HG03196 (cell line): ENCODE results near the gene HRH1.
"Not testable (repeated sequence)": the region's sequence is repeated elsewhere in the genome, so short reads cannot be mapped to it uniquely, and the experiment has no call there.

Experiments
- ATAC-seq: cut with Tn5 transposase; IDR thresholded peaks from one replicate; pipeline ENCODE4 v1.9.1; 2021; ENCODE audit not compliant: unreplicated experiment

Gene HRH1

DNA sequence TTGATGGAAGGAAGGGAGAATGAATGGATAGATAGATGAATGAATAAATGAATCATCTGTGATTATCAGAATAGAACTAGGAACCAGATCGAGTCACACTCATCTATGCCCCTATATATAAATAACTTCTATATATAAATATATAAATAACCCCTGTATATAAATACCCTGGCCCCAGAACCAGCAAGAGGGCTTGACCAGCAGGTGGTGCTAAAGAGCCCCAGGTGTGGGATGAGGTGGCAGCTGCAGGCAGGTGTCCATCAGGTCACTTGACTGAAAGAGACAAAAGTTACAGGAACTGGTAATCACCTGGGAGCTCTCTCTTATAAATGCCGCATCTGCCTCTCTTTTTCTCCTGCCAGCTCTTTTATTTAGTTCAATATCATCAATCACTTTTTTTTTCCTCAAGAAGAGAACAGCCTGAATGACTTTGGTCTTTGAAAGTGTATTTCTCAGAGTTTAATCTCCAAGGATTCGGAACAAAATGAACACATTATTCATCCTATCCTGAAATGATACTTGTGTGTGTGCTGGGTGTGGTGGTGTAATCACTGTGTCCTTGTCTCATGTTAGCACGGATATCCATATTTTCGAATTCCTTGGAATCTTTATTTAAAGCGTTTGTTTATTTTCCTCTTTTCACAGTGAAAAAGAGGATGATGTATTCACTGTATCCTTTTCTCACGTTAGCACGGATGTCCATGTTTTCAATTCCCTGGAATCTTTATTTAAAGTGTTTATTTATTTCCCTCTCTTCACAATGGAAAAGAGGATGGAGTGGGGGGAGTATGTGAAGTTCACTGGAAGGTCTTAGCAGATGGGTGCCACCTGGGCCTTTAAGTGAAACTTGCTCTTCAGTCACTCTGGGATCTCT is 82.5 kb downstream of the HRH1 start:
- ATAC-seq, result no peak

DNA sequence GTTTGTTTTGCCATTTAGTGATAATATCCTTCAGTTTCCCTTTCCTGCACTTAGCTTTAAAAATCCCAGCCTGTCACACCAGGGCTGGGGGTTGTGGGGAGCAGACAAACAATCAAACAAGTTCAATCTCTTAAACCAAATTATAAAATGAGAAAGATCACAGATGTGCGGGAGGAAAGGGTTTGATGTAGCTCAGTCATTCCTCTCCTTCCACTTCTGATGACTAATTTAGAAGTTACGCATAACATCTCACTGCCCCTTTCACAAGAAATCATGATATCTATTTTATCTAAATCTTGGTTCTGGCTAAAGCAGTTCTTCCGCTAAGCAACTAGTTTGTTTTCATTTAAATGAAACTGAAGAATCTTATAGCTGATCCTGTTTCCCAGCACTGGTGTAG is 83.8 kb downstream of the HRH1 start:
- no peak for ATAC-seq

DNA sequence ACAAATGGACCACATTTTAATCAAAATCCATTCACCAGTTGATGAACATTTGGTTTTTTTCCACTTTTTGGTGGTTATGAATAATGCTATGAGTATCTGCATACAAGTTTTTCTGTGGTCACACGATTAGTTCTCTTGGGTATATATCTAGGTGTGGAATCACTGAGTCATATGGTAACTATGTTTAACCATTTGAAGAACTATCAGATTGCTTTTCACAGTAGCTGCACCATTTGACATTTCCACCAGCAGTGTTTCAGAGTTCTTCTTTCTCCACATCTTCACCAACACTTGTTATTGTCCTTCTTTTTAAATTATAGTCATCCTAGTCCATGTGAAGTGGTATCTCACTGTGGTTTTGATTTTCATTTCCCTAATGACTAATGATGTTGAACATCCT is 84.6 kb downstream of the HRH1 start:
- ATAC-seq, result no peak

DNA sequence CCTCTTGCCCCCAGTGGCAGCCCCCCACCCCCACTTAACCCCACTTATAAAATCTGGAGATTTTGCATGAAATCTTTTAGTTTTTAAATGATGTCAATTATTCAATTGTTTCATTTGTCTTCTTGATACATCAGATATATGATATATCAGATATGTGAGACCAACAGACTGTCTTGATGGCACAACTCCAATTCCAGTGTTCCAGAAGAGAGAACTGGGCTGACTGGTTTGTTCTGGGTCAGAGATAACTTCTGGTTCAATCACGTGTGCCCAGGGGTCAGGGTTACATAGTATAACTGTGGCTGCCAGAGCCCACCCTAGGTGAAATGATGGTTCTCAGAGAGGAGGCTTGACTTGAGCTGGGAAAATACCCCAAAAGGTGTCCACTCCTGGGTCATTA is 85.5 kb downstream of the HRH1 start:
- ATAC-seq, result no peak

DNA sequence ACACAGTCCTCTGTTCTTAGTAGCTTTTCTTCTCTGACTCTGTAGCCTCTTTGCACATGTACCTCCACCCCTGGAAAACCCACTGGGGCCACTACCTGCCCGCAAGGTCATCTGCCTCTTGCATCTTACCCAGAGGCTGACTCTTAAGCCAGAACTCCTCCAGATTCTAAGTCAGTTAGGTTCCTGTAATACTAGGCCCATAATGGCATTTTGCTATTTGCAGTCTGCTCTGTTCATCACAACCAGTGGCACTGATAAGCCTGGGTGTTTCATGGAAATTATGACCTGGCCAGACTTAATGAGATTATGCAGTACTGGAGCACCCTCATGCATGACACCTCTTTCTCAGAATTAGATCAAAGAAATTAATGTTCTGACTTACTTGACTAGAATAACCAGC is 86.2 kb downstream of the HRH1 start:
- ATAC-seq, result no peak

DNA sequence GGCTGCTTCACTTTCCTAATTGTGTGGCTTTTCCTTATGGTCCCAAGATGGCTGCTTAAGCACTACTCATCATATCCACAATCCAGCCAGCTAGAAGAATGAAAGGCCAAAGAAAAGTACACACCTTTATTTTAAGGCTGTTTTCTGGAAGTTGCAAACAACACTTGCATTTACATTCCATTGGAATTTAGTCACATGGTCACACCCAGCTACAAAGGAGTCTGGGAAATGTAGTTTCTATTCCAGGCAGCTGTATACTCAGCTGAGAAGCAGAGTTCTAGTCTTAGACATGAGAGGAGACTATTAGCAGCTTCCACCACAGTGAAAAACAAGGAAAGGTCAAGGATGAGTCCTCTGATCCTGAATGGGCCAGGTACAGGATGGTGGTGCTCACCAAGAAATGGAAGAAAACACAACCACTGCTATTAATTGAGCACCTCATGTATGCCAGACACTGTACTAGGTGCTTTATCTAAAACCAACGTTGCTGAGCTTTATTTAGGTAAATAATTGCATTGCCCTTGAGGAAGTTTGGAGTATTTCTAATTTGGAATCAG is 89.9 kb downstream of the HRH1 start:
- no peak for ATAC-seq

DNA sequence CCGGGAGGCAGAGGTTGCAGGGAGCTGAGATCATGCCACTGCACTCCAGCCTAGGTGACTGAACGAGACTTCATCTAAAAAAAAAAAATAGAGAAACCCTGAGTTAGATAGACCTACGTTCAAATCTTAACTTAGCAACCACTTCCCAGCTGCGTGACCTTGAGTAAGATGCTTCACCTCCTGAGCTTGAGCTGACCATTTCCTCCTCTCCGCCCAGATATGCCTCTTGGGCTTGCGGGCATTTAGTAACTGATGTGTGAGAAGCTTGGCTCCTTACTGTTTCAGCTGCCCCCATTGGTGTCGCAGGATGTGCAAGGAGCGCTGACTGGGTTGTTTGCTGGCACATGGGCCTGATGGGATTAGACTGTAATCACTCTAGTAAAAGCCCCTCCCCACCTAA is 91.0 kb downstream of the HRH1 start:
- ATAC-seq, result no peak

DNA sequence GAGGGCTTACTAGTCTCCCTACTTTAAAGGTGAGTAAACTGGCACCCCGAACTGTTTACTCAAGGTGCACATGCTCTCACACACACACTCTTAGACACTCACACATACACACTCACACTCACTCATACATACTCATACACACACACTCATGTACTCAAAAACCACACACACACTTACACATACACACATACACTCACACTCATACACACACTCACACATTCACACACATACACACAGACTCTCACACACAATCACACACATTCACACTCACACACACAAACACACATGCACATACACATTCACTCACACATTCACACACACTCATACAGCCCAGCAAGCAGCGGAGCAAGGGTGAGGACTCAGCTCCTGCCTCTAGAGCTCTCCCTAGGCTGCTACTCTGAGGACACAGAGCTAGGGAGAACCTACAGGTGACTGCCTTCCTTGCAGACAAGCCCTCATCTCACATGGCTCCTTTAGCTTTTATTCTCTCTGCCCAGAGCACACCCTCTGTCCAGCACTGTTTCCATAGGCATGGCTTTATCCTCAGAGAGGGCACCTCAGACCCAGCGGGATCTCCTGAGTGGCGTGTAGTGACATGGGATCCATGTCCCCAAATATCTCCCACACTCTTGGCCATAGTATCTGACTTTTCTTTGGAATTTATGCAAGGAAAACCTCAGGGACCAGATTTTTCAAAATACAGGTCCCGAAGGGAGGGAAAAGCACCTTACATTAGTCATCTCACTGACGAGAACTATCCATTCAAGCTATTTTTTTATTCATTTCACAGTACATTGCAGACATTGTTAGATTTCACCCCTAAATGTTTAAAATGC is 91.8 kb downstream of the HRH1 start:
- ATAC-seq, result no peak

DNA sequence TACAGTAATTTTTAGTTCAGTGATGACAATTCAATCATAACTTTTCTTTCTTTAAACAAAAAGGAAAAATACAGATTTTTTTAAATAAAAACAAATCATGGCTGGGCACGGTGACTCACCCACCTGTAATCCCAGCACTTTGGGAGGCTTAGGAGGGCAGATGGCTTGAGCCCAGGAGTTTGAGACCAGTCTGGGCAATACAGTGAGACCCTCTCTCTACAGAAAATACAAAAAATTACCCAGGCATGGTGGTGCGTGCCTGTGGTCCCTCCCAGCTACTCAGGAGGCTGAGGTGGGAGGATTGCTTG is 92.3 kb downstream of the HRH1 start:
- ATAC-seq, result no peak

DNA sequence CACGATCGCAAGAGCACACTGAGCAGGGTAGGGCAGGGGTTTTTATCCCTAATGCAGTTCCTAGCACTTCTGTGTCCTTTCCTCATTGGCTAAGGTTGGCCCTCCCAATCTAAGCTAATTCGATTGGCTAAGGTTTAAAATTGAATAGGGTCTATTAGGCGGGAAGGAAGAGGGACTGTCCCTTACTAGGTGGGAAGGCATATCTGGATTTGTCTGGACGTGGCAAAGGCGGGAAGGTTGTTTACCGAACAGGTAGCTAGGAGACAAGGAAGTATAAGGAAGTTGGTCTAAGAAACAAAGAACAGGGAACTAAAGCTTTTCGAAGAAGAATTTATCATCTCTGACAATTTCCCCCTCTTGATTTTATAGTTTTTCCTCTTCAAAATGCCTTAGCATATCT is 93.1 kb downstream of the HRH1 start:
- ATAC-seq, result no peak

DNA sequence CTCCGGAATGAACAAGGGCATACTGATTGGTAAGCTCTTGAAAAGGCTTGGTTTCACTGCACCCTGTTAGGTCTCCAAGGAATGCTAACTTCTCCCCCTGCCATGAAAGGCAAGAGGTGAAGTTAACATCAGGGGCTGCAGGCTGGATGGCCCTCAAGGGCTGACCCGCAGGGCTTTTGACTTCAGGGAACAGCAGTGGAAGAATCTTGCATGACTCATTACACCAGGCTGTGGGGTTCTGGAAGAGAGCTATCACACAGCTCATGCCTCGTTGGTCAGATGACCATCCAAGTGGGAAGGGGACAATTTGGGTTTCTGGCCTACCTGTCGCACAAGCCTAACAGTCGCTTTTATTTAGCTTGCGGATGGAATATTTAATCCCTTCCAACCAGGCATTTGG is 94.3 kb downstream of the HRH1 start:
- ATAC-seq, result no peak

DNA sequence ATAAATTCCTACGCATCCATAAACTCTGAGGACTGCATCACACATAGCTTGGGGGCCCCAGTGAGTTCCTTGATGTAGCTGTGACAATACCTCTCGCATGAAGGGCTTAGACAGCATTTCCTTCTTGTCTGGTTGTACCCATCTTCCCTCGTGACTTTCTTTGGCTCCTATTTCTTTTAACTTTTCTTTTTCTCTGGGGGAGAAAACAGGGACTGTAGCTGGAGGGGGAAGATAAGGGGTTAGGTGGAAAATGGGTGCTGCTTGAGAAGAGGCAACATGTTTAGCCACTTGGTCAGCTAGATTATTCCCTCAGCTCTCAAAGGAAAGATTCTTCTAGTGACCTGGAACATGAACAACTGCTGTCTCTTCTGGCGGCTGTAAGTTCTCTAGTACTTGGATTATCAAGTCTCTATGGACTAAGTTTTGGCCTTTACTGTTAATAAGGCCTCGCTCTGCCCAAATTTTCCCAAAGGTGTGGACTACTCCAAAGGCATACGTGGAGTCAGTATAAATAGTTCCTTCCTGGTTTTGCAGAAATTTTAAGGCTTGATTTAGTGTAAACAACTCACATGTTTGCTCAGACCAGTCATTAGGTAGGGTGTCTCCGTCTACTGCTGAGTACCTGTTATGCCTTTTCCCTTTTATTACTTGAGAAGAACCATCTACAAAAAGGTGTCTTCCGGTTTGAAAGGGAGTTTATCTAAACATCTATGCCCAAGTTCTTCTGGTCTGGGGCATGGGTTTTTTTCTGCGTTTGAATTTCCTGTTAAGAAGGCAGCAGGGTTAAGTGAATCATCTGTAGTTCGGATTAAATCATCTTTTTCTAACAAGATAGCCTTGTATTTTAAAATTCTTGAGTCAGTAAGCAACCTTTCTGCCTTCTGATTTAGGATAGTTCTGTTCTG is 96.9 kb downstream of the HRH1 start:
- no peak for ATAC-seq

DNA sequence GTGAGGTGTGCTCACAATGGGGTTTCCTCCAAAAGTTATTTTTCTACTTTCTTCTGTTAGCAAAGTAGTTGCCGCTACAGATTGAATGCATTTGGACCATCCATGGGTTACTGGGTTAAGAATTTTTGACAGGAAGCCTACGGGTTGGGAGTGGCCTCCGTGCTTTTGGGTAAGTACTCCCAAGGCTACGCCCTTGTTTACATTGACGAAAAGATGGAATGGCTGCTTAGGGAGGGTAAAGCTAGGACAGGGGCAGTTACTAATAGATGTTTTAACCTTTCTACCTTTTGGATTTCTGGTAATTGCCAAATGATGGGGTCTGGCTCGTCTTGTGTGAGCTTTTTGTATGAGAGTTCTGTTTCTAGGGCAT is 97.5 kb downstream of the HRH1 start:
- no peak for ATAC-seq

DNA sequence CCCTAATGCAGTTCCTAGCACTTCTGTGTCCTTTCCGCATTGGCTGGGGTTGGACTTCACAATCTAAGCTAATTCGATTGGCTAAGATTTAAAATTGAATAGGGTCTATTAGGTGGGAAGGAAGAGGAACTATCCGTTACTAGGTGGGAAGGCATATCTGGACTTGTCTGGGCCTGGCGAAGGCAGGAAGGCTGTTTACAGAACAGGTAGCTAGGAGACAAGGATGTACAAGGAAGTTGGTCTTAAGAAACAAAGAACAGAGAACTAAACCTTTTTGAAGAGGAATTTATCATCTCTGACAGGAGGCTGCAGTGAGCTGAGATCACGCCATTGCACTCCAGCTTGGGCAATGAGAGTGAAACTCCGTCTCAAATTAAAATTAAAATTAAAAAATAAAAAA is 100.6 kb downstream of the HRH1 start:
- no peak for ATAC-seq

DNA sequence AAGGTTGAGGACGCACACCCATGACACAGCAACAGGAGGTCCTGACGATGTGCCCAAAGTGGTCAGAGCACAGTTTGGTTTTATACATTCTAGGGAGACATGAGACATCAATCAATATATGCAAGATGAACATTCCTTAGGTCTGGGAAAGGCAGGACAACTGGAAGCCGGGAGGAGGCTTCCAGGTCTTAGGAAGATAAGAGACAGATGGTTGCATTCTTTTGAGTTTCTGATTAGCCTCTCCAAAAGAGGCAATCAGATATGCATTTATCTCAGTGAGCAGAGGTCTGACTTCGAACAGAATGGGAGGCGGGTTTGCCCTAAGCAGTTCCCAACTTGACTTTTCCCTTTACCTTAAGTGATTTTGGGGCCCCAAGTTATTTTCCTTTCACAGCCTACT is 101.2 kb downstream of the HRH1 start:
- ATAC-seq, result not testable (repeated sequence)

DNA sequence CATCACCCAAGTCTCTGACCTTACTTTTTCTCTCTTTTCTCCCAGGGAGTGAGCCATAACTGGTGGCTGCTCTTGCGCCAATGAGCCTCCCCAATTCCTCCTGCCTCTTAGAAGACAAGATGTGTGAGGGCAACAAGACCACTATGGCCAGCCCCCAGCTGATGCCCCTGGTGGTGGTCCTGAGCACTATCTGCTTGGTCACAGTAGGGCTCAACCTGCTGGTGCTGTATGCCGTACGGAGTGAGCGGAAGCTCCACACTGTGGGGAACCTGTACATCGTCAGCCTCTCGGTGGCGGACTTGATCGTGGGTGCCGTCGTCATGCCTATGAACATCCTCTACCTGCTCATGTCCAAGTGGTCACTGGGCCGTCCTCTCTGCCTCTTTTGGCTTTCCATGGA is 104.7 kb downstream of the HRH1 start:
- no peak for ATAC-seq

DNA sequence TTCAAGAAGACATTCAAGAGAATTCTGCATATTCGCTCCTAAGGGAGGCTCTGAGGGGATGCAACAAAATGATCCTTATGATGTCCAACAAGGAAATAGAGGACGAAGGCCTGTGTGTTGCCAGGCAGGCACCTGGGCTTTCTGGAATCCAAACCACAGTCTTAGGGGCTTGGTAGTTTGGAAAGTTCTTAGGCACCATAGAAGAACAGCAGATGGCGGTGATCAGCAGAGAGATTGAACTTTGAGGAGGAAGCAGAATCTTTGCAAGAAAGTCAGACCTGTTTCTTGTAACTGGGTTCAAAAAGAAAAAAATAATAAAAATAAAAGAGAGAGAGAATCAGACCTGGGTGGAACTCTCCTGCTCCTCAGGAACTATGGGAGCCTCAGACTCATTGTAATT is 106.2 kb downstream of the HRH1 start:
- ATAC-seq, result no peak

DNA sequence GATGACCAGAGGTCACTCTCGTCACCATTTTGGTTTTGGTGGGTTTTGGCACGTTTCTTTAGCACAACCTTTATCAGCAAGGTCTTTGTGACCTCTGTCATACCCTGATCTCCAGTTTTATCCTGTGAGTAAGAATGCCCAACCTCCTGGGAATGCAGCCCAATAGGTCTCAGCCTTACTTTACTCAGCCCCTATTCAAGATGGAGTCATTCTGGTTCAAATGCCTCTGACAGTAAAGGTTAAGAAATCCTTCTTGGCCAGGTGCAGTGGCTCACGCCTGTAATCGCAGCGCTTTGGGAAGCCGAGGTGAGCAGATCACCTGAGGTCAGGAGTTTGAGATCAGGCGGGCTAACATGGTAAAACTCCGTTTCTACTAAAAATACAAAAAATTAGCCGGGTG is 114.7 kb downstream of the HRH1 start:
- no peak for ATAC-seq

DNA sequence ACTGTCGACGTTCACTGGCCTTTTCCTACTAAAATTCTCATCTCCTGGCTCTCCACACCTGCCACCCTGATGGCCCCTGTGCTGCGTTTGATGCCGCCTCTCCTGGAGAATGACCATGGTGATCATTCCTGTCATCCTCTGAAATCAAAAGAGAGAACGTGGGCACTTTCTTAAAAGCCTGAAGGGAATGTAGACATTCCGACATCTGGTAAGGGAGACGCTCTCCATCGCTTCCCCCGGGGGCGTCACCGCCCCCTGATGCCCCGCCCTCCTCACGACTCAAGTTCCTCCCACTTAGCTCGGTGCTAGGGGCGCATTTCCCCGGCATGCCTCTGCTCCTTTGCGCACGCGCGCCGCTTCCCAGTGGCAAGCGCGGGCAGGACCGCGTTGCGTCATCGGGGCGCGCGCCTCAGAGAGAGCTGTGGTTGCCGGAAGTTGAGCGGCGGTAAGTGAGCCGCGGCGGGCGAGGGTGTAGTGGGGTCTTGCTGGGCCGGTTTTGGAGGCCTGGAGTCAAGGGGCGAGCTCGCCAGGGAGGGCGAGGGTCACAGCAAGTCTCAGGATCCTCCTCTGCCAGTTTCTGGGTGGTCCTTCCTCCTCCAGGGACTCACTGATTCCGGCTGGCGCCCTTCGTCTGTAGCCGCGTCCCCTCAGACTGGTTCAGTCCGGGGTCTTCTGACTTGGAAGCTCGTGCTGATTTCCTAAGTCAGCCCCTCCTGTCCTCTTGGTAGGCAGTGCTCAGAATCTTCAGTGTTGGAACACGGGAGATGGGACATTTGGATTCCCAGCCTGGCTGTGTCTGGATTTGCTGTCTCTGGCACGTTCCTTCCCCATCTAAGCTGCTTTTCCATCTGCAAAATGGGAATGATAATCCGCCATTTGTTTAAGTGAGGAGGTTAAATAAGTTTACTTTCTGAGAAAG is 118.0 kb downstream of the HRH1 start, which contains the start of gene ATG7:
TSS of gene ATG7 (plus strand) at position 412 of the 919 bp plus-strand sequence. CDS start 26,299 bp downstream, outside the sequence.
- peak; percentile 90 for ATAC-seq
